Thyroid gland (tissue), 4 donors: Measurements from ENCODE around the gene MRPL14.

Experiments used
- POLR2A ChIP-seq, 2 donors: fragments of 450-650 bp; IDR thresholded peaks; one replicate each; pipeline ENCODE4 v1.6.1; 2017; ENCODE audit warnings: antibody characterized with exemption in 2 of 2, mild to moderate bottlenecking in 2 of 2, moderate library complexity in 1 of 2
- TF ChIP-seq, protein P1 (sequence below), 6 experiments: fragments of 200-600 bp in 3 of 6; fragments of 450-650 bp in 3 of 6; sonication (generic) in 3 of 6; IDR thresholded peaks; one replicate each; pipeline ENCODE4 v1.5.1; 2016 to 2019; ENCODE audit warnings: antibody characterized with exemption in 6 of 6, mild to moderate bottlenecking in 2 of 6, inconsistent platforms in 1 of 6, moderate library complexity in 1 of 6

DNA sequence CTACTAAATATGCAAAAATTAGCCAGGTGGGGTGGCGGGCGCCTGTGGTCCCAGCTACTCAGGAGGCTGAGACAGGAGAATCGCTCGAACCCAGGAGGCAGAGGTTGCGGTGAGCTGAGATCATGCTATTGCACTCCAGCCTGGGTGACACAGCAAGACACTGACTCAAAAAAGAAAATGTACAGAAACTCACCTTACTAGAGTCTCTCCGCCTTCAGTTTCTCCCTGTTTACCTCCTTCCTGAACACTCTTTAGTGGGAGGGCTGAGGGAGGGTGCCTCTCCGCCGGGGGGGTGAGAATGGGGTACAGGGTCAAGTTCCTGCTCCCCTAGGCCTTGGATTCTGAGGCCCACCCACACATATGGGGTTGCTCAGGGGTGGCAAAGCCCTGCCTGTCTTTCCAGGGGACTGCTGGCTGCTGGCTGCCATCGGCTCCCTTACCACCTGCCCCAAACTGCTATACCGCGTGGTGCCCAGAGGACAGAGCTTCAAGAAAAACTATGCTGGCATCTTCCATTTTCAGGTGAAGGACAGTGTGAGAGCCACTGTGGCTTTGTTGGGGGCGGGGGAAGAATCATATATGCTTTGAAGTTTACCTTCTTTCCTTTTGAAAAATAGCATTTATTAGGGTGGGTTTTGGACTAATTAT is 44.8 kb upstream of the MRPL14 start:
- TF ChIP-seq, protein P1, sequence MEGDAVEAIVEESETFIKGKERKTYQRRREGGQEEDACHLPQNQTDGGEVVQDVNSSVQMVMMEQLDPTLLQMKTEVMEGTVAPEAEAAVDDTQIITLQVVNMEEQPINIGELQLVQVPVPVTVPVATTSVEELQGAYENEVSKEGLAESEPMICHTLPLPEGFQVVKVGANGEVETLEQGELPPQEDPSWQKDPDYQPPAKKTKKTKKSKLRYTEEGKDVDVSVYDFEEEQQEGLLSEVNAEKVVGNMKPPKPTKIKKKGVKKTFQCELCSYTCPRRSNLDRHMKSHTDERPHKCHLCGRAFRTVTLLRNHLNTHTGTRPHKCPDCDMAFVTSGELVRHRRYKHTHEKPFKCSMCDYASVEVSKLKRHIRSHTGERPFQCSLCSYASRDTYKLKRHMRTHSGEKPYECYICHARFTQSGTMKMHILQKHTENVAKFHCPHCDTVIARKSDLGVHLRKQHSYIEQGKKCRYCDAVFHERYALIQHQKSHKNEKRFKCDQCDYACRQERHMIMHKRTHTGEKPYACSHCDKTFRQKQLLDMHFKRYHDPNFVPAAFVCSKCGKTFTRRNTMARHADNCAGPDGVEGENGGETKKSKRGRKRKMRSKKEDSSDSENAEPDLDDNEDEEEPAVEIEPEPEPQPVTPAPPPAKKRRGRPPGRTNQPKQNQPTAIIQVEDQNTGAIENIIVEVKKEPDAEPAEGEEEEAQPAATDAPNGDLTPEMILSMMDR (IDR thresholded peaks at IDR 0.05) = no peak
- TF ChIP-seq POLR2A (IDR thresholded peaks at IDR 0.05) = no peak
